22Rv1 (cell line): Measurements from ENCODE around the gene RPS6KL1.

Experiments
- H3K27ac ChIP-seq: fragments of 450-650 bp; 2 replicates; pipeline ENCODE4 v1.5.1; 2017
- ZFX ChIP-seq: fragments of 450-650 bp; IDR thresholded peaks from 2 replicates; pipeline ENCODE4 v1.6.1; 2017; ENCODE audit warnings: antibody characterized with exemption, borderline replicate concordance
- TF ChIP-seq, protein P1 (sequence below): fragments of 450-650 bp; IDR thresholded peaks from 2 replicates; pipeline ENCODE4 v1.5.1; 2017; ENCODE audit warnings: mild to moderate bottlenecking

The RPS6KL1 gene

DNA sequence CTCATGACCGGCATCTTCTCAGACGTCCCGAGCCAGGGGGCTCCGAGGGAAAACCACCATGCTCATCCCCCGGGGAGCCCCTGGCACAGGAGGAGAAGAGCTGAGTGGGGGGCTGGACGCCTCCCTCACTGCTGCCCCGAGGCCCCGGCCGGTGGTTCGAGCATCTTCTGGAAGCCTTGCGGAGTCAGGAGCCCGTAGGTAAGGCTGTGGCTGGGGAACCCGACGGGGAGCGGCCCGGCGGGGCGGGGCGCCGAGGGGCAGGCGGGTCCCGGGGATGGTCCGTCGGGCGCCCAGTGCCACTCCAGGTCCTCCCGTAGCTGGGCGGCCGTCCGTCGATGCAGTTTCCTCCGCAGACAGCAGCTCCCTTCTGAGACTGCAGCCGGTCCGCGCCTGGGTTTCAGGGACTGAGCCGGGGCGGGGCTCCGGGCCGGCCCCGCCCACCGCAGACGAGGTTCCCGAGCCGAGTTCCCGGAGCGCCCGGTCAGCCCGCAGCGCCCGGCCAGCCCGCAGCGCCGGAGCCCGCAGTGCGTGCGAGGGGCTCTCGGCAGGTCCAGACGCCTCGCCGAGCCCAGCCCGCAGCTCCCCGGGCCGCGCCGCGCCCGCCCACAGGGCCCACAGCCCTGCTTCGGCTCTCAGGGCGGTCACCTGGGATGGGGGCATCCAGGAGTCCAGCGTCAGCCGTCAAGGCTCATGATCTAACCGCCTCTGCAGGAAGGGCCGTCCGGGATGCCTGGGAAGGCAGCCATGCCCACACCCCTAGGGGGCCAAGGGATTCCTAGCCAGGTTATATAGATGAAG lies 32.4 kb upstream of the RPS6KL1 start, which contains the start of gene PGF:
Gene PGF (minus strand): TSS at position 369 of the 798 bp plus-strand sequence. CDS start 355 bp downstream, at position 14.
- H3K27ac ChIP-seq = no peak within 1 kb of the TSS
- TF ChIP-seq, protein P1, sequence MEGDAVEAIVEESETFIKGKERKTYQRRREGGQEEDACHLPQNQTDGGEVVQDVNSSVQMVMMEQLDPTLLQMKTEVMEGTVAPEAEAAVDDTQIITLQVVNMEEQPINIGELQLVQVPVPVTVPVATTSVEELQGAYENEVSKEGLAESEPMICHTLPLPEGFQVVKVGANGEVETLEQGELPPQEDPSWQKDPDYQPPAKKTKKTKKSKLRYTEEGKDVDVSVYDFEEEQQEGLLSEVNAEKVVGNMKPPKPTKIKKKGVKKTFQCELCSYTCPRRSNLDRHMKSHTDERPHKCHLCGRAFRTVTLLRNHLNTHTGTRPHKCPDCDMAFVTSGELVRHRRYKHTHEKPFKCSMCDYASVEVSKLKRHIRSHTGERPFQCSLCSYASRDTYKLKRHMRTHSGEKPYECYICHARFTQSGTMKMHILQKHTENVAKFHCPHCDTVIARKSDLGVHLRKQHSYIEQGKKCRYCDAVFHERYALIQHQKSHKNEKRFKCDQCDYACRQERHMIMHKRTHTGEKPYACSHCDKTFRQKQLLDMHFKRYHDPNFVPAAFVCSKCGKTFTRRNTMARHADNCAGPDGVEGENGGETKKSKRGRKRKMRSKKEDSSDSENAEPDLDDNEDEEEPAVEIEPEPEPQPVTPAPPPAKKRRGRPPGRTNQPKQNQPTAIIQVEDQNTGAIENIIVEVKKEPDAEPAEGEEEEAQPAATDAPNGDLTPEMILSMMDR = no peak
- TF ChIP-seq ZFX = no peak

DNA sequence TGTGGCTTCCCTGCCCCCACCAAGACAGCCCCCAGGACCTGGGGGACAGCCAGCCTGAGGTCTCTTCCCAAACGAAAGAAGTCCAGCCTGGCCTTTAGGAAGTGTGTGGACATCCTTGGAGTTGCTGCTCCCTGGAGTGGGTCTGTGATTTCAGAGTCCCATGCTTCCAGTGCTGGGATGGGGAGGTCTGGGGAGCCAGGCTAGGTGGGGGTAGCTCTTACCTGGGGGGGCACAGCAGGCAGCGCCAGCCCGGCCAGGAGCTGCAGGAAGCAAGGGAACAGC lies 31.8 kb upstream of the RPS6KL1 start:
- no peak overlapping the region for H3K27ac ChIP-seq
- TF ChIP-seq, protein P1 = no peak
- TF ChIP-seq ZFX = no peak

DNA sequence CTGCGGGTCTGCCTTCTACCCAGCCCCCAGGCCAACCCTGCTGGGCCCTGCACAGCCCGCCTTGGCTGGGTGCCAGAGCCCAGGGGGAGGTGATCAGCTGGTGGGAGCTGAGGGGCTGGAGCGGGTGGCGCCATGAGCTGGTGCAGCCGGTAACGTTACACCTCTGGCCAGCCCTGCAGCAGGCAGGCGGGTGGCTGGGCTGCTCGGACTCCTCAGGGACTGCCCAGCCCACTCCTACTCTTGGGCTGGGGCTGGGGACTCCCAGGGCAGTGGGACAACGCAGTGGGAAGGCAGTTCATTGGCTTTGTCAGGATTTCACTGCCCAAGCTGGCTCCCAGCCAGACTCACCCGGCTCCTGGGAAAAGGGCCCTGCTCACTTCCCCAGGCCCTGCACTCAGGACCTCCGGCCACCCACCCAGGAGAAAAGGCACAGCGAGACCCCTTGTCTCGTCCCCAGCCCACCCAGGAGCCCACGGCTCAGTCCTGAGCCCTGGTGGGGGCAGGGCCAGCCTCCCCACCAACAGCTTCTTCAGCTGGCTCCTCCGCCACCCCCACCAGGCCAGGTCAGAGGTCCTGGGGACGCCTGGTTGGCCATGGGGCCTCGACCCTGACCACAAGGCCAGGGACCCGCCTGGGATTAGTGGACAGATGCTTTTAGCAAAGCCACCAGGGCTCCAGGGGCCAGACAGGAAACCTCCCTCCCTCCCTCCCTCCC lies 31.3 kb upstream of the RPS6KL1 start:
- no peak overlapping the region for H3K27ac ChIP-seq
- no peak for TF ChIP-seq ZFX
- TF ChIP-seq, protein P1 = no peak

DNA sequence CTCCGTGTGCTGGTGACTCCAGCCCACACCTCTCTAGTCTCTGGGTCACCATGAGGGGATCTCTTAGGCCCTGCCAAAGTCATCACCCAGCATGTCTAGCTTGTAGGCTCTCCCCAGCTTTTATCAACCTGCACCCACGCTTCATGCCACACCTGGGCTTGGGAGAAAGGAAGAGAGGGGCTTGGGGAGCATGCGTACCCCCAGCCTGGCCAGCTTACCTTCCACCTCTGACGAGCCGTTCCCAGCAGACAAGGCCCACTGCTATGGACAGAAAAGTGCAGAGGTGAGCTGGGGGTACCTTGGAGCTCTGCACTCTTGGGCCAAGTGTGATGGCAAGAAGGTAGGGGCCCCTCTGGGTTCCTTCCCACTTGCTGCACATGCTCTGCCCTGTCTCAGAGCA lies 30.6 kb upstream of the RPS6KL1 start:
- TF ChIP-seq ZFX = no peak
- TF ChIP-seq, protein P1 = no peak
- H3K27ac ChIP-seq = no peak overlapping the region

DNA sequence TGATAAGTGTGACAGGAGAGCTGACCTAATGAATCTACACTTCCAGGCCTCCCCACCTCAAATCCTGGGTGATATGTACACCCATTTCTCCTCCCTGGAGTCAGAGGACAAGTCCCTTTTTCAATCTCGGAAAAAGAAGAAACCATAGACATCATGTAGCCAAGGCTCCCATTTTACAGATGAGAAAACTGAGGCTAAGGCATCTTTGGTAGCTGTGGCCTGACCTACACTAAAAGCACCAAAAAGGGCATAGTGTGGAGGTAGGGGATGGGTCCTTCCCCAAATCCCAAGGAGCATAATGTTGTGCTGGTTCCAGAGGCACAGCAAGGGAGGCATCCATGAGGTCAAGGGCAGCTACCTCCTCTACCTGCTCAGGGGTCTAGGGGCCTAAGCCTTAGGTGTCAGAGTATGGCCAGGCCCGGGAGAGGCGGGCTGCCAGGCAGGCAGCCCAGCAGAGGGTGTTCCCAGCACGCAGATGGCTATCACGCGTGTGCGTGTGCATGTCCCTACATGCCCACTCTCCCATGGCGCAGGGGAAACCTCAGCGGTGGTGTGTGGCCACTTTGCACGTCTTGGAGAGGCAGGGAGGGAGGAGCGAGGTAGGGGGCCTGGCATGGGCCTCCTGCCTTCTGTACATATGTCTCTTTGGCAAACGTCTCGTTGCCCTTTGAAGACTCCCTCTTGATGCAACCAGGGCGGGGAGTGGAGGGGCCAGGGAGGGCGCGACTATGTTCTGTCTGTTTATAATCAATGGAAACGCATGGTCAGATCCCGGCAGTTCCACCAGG lies 29.8 kb upstream of the RPS6KL1 start:
- TF ChIP-seq, protein P1 = no peak
- TF ChIP-seq ZFX = no peak
- H3K27ac ChIP-seq = no peak overlapping the region

DNA sequence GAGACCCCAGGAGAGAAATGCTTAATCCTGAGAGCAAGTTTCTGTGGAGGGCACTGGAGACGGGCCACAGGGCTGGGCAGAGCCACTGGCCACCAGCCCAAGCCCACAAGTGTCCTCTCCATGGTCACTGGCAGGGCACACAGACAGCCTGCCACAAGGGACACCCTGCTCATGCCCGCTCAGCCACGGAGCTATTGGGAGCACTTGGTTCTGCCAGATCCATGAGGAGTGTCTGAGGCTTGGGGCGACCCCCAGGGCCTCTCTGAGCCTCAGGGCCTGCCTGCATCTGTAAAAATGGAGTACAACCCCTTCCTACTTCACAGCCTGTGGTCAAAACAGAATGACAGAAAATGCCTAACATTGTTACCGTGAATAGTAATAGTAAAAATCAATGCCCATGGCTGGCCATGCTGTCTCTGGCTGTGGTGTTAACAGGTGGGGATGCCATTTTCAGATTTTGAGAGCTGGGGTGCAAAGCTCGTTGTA lies 29.2 kb upstream of the RPS6KL1 start:
- no peak for TF ChIP-seq ZFX
- TF ChIP-seq, protein P1 = no peak
- no peak overlapping the region for H3K27ac ChIP-seq
